ENCODE data around the gene ZNF683.
A peak's percentile ranks its signal among the peaks of the same experiment; 100 is the strongest.

Gene ZNF683

DNA sequence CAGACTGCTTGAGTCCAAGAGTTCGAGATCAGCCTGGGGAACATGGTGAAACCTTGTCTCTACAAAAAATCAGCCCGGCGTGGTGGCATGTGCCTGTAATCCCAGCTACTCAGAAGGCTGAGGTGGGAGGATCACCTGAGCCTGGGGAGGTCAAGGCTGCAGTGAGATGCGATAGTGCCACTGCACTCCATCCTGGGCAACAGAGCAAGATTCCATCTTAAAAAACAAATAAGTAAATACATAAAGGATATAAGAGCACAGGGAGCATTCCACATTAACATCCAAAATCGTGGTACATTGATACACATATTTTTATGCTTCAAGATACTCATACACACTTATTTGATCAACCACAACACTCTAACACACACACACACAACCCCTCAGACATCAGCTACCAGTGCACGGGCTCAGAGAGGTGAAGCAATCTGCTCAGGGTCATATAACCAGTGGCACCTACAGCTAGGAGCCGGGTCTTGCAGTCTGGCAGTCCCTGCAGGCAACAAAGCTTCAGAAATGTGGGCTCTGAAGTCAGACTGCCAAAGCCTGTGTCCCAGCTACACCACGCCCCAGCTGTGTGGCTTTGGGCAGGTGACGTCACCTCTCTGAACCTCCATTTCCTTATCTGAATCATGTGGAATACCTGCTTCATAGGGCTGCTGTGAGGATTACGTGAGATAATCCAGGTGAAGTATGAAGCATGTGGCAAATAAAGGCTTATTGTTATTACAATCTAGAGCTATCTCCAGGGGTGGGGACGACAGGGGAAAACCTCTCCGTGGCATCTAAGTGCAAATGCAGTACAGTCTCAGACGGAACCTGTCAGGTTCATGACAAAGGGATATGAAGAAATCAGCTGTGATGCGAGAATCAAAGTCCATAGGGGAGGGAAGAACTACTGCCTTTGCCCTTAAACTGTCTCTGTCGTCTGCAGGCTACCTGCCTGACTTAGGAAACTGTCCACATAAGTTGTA, 13.9 kb downstream of the ZNF683 start:
- peak; percentile 26 for DNase-seq
- Histone ChIP-seq H4K20me1 (ENCODE audit: insufficient read depth, low read length) (no peaks in the 10 kb centered on the region; the same call in 1 of the 2 replicates), H2AFZ (ENCODE audit: low read depth, low read length) (no peak overlapping the region), H3K36me3 (ENCODE audit: insufficient read depth, low read length) (no peaks in the 10 kb centered on the region), H3K27me3 (ENCODE audit: insufficient read depth, low read length, poor library complexity) (peaks cover 8% of the 10 kb centered on the region), H3K9ac (ENCODE audit: low read depth, low read length) (no peak overlapping the region), H3K9me3 (ENCODE audit: insufficient read depth, low read length, severe bottlenecking) (no peaks in the 10 kb centered on the region), H3K4me3 (ENCODE audit: low read depth in 1 of 2, low read length in 2 of 2) (no peak overlapping the region), H3K4me1 (ENCODE audit: insufficient read depth, low read length) (peaks cover 5% of the 10 kb centered on the region; the same call in 1 of the 2 replicates), H3K27ac (ENCODE audit: low read length) (no peak overlapping the region), H3K4me2 (ENCODE audit: insufficient read depth, low read length) (no peak overlapping the region), H3K79me2 (ENCODE audit: insufficient read depth, low read length) (no peaks in the 10 kb centered on the region)
- ATAC-seq (ENCODE audit: insufficient read depth, low read depth), result peak; percentile 18; the same call in 1 of the 3 replicates
- TF ChIP-seq EZH2 (IDR thresholded peaks at IDR 0.05; ENCODE audit: borderline replicate concordance, low read depth, low read length, severe bottlenecking), result no peak
- TF ChIP-seq, protein P1, sequence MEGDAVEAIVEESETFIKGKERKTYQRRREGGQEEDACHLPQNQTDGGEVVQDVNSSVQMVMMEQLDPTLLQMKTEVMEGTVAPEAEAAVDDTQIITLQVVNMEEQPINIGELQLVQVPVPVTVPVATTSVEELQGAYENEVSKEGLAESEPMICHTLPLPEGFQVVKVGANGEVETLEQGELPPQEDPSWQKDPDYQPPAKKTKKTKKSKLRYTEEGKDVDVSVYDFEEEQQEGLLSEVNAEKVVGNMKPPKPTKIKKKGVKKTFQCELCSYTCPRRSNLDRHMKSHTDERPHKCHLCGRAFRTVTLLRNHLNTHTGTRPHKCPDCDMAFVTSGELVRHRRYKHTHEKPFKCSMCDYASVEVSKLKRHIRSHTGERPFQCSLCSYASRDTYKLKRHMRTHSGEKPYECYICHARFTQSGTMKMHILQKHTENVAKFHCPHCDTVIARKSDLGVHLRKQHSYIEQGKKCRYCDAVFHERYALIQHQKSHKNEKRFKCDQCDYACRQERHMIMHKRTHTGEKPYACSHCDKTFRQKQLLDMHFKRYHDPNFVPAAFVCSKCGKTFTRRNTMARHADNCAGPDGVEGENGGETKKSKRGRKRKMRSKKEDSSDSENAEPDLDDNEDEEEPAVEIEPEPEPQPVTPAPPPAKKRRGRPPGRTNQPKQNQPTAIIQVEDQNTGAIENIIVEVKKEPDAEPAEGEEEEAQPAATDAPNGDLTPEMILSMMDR (IDR thresholded peaks at IDR 0.05; ENCODE audit: borderline replicate concordance, extremely low read depth, low read length, poor library complexity, severe bottlenecking), result no peak

DNA sequence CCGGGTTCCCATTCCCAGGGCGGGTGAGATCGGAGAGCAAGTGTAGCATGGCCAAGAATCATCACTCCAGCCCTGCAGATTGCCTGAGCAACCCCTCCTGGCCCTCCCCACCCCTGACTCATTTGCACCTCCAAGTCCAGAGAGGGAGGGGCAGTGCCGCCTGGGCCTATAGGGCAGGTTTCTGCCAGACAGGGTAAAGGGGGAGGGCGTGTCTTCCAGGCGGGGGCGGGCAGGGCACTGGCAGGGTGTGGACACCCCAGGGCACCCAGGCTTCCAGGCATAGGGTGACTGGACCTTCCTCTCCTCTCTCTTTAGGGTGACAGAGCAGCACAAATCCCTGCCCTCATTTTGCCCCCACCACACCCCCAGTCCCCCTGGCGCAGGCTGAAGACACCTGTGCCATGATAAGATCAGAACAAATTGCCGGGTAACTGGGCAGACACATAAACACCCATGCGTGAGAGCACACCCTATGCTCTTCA, 15.4 kb downstream of the ZNF683 start:
- H4K20me1 ChIP-seq (ENCODE audit: insufficient read depth, low read length), result no peaks in the 10 kb centered on the region
- DNase-seq, result no peak
- ATAC-seq (ENCODE audit: insufficient read depth, low read depth), result 0 out of 3 replicates have a peak, but pooled peaks have one; percentile 39
- no peaks in the 10 kb centered on the region for H3K9me3 ChIP-seq (ENCODE audit: insufficient read depth, low read length, severe bottlenecking)
- H3K4me2 ChIP-seq (ENCODE audit: insufficient read depth, low read length), result no peak overlapping the region
- H3K4me1 ChIP-seq (ENCODE audit: insufficient read depth, low read length), result no peaks in the 10 kb centered on the region
- no peak overlapping the region for H2AFZ ChIP-seq (ENCODE audit: low read depth, low read length)
- no peak overlapping the region for H3K4me3 ChIP-seq (ENCODE audit: low read depth in 1 of 2, low read length in 2 of 2)
- TF ChIP-seq, protein P1 (IDR thresholded peaks at IDR 0.05; ENCODE audit: borderline replicate concordance, extremely low read depth, low read length, poor library complexity, severe bottlenecking), result no peak
- TF ChIP-seq EZH2 (IDR thresholded peaks at IDR 0.05; ENCODE audit: borderline replicate concordance, low read depth, low read length, severe bottlenecking), result no peak
- H3K27ac ChIP-seq (ENCODE audit: low read length), result no peak overlapping the region
- H3K36me3 ChIP-seq (ENCODE audit: insufficient read depth, low read length), result no peaks in the 10 kb centered on the region
- H3K9ac ChIP-seq (ENCODE audit: low read depth, low read length), result no peak overlapping the region
- H3K79me2 ChIP-seq (ENCODE audit: insufficient read depth, low read length), result no peaks in the 10 kb centered on the region
- peaks cover 8% of the 10 kb centered on the region for H3K27me3 ChIP-seq (ENCODE audit: insufficient read depth, low read length, poor library complexity)

DNA sequence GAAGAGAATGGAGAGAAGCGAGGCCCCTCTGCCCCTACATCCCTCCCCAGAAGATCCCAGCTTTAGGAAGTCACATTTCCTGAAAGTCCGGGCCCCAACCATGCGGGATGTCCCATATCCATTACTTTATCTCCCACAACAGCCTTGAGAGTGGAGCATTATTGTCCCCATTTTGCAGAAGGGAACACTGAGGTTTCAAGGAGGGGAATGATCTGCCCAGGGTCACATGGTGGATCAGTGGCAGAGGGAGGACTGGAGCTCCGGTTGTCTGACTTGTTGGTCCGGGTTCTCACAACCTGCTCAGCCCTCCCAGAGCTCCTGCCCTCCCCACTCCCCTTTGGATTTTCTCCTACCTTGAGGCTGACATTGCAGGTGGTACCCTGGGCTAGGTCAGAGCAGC, 16.4 kb downstream of the ZNF683 start:
- H4K20me1 ChIP-seq (ENCODE audit: insufficient read depth, low read length), result no peaks in the 10 kb centered on the region
- no peak overlapping the region for H2AFZ ChIP-seq (ENCODE audit: low read depth, low read length)

More for the DNA sequence above, 16.4 kb downstream of the ZNF683 start:
- Histone ChIP-seq H3K9ac (ENCODE audit: low read depth, low read length) (no peak overlapping the region), H3K27me3 (ENCODE audit: insufficient read depth, low read length, poor library complexity) (peaks cover 8% of the 10 kb centered on the region), H3K4me3 (ENCODE audit: low read depth in 1 of 2, low read length in 2 of 2) (no peak overlapping the region), H3K4me1 (ENCODE audit: insufficient read depth, low read length) (no peaks in the 10 kb centered on the region), H3K9me3 (ENCODE audit: insufficient read depth, low read length, severe bottlenecking) (no peaks in the 10 kb centered on the region), H3K79me2 (ENCODE audit: insufficient read depth, low read length) (no peaks in the 10 kb centered on the region), H3K4me2 (ENCODE audit: insufficient read depth, low read length) (no peak overlapping the region), H3K27ac (ENCODE audit: low read length) (no peak overlapping the region), H3K36me3 (ENCODE audit: insufficient read depth, low read length) (no peaks in the 10 kb centered on the region)
- TF ChIP-seq, protein P1 (IDR thresholded peaks at IDR 0.05; ENCODE audit: borderline replicate concordance, extremely low read depth, low read length, poor library complexity, severe bottlenecking), result no peak
- TF ChIP-seq EZH2 (IDR thresholded peaks at IDR 0.05; ENCODE audit: borderline replicate concordance, low read depth, low read length, severe bottlenecking), result no peak
- ATAC-seq (ENCODE audit: insufficient read depth, low read depth) (no peak), DNase-seq (no peak)

Data from DND-41 (cell line).